ENCODE data around the gene PGC.
"Not testable (repeated sequence)": the region's sequence is repeated elsewhere in the genome, so short reads cannot be mapped to it uniquely, and the experiment has no call there.

Gene PGC

DNA sequence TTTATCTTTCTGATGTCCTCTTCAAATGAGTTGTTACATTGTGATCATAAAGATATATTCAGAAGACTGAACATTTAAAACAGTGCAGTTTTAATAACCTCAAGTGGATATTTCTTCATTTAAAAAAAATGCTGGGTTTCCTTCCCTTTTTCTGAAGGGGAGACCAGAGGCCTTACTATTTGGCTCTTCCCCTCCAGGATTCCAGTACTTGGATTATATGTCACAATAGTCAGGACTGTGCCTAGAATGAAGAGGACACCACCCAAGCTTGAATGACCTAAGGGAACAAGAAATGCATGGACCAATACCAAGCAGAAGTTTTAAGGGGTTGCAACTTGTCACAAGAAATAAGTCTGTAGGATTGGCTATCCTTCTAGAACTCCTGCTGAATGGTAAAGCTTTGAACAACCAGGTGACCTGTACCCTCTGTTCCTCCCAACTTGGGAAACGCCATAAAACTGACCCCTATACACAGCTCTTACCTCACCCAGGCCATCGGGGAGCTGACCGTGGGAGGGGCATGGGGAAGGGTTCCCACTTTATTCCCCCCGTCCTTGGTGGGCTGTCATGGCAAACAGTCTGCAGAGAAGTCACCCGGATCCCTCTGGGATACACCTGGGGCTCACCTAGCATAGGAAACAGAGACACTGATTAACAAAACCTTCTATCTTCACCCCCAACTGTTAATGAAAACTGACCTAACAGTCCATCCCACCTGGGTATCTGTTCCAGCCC, 30.5 kb upstream of the PGC start:
- DNase-seq, result no peak

DNA sequence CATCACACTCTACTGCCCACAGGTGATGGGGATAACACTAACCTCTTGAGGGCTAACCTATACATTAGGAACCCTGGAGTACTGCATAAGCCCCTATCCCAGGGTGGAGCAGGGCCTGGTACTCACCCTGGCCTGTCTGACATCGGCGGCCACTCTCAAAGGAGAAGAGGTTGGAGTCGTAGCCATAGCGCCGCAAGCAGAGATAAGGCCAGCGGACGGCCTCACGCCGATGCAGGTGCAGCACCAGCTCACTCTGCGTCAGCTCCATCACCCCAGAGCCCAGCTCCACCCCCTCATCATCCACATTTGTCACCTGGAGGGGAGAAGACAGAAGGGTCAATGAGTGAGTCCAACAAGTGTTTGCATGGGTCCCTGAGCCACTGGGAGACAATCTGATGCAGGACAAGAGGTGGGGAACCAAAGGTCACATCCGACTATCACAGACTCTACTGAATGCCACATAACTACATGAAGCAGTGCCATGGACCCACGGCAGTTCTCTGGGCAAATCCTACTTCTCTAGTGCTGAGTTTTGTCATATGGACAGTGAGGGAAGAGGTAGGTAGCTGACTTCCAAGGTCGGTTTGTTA, 28.2 kb upstream of the PGC start:
- no peak for DNase-seq

DNA sequence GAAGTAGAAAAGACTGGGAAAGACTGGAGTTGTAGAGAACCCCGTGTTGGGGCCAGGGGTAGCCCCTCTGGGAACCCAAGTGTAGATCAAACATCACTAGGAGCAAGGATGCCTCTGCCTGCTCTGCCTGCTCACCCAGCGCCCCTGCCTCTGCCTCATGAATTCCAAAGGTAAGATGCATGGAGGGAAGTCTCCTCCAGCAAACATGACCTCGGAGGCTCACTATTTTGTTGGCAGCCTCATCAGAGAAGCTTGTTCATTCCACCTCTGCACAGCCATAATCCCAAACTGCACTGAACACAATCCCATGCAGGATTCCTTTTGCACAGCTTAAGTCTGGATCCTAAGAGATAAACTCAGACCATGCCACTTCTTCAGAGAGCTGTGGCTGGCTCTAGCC, 27.6 kb upstream of the PGC start:
- no peak for DNase-seq

DNA sequence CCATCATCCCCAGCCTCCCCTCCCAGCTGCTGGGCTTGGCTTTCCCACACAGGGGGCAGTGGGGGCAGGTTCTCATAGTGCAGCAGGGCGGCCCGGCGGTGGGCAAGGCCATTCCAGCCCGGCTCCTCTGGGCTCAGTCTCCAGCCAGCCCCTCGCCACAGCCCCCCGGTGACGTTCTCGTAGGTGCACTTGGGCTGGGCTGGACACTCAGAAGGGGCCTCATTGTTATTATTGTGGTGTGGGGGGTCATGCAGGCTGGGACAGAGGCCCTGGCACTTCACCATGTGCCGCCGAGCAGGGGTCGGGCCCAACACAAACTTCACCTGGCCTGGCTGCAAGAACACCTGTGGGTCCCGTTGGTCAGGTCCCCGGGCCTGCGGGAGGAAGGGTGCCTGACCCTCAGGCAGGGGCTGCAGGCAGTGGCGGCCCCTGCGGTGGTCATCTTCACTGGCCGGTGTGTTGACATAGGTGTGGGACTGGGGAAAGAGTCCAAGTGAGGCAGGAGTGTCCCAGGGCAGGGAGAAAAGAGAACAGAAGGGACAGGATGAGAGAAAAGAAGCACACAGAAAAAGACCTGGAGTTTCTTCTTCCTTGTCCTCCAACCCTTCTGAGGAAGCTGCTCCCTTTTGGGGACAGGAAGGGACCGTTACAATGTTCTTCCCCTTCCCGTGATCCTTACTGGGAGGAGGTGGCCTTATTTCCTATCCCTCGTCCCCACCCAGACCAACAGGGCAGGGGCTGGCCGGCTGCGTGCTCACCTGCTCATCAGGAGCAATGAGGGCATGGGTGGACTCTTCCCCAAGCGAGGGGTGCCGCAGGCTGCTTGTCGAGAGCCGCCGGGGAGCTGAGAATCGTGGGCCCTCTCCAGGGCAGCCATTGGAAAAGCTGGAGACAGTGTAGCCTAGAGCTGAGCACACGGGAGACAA, 24.1 kb upstream of the PGC start:
- no peak for DNase-seq

DNA sequence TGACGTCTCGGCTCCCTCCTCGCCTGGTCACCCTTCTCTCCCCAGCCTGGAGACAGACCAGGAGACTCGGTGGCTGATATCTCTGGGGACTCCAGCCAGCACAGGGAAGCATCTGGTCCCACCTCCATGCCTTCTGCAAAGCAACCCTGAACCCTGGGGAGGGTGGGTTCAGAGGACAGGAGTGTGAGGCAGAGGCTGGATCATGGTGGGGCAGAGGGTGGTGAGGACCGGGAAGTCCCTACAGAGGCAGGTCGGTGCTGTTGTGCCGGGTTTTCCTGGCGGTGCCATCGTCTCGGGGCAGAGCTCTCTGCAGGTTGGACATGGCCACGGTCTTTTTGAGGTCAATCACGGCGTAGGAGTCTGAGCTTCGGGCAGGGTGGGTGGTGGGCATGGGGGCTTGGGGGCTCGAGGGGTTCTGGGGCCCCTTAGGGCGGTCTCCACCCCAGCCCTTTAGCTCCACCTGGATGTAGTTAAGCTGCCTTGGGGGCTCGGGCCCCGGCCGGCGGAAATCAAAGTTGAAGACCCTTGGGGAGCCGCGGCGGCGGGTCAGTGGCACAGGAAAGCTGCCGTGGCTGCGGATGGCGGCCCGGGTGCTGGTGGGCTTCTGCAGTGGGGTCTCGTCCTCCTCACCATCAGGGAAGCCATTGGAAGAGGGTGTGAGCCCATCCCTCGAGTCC, 23.3 kb upstream of the PGC start:
- DNase-seq, result no peak

DNA sequence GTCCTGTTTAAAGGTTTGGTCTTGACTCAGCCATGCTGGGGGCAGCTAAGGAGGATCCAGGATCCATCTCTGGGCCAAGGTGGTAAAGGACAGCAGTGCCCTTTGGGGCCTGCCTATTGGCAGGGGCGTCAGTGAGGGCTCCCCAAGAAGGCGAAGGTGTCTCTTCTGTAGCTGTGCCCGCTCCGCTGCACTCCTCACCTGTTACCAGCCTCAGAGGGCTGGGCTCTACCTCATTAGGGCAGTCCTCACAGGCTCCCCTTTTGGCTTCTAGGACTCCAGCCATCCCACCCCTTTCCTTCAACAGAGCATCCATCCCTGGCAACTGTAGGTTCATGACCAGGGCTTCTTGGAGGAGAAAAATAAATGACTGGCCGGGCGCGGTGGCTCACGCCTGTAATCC, 22.2 kb upstream of the PGC start:
- DNase-seq, result no peak

DNA sequence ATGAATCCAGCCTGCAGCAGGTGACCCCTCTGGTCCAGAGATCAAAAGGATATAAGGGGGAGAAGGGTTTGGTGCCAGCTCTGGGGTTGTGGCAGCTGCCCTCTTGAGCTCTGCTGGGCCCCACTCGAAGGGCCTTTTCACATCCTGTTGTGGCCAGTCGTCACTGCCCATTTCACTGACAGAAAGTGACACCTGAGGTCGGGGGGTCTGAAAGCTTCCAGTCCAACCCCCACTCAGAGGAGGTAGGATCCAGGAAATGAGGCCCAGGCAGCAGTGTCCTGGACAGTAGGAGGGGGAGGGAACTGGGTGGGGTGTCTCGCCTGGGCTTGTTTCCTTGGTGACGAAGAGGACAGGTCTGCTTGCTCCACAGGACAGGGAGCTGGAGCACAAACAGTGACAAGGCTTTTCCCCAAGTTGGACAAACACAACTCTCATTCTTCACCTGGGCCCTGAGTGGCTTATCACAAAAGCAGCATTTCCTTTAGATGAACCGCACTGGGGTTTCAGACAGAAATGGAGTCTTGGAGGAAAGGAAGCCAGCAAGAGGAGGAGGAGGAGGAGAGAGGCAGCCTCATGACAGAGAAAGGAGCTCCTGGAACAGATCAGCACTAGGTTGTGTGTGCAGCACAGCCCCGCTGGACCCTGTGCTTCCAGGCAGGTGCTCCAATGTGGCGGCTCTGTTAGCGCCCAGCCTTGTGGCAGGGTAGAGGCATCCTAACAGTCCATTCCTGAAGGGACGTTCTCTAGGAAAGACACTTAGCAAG, 21.5 kb upstream of the PGC start:
- no peak for DNase-seq

DNA sequence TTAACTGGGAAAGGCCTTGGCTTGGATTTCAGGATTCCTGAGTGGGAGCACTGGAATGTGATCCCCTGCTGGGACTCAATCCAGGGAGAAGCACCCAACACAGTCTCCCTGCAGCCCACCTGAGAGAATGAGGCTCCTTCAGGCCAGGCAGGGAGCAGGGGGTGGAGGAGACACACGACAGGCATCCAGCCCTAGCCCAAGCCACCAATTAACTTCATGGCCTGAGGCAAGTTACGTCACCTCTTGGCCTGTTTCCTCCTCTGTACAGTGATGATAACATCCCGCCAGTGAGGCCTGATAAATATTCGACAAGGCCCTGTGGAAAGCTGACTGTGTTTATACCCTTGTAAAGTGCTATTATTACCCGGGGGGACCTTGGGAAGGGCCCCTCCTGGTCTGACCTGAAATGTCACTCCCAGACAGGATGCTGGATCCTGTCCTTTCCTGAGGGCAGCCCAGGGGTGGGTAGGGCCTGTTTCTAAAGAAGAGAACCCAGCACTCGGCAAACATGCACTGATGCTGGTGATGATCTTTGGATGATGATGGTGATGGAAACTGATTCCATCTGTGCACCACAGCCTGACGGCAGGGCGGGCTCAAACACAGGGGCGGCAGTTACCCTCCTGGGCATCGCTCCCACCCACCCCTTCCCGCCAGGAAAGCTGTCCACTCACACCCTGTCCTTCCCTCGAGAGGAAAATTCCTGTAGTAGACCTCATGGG, 20.1 kb upstream of the PGC start:
- no peak for DNase-seq

DNA sequence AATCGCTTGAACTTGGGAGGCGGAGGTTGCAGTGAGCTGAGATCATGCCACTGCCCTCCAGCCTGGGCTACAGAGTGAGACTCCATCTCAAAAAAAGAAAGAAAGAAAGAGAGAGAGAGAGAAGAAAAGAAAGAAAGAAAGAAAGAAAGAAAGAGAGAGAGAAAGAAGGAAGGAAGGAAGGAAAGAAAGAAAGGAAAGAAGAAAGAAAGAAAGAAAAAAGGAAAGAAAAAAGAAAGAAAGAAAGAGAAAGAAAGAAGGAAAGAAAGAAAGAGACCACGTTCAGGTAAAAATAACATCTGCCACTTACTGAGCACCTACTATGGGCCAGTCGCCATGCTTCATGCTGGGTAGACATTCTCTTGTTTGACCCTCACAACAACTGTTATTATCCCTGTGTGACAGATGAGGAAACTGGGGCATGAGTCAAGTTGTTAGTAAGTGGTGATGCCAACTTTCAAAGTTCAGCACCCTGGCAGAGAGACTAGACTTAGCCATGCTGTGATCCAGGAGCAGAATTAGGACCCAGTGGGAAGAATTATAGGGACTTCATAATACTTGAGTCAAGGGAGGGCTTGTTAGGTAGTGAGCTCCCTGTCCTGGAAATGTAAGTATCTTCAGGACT, 19.0 kb upstream of the PGC start:
- not testable (repeated sequence) for DNase-seq

DNA sequence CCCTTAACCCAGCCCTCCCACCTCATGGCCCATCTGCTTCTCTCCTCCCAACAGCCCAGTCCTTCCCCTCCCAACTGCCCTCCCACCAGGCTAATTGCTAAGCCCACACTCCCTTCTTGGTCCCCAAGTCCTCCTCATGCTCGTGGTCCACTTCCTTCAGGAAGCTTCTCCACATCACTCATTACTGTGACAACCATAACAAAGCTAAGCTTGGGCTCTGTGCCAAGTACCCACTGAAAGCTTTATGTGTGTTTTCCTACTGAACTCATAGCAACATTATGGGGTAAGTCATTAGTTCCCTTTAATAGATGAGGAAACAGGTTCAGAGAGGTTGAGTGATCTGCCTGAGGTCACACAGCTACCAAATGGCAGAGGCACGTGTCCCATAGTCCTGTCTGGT, 16.3 kb upstream of the PGC start:
- no peak for DNase-seq

DNA sequence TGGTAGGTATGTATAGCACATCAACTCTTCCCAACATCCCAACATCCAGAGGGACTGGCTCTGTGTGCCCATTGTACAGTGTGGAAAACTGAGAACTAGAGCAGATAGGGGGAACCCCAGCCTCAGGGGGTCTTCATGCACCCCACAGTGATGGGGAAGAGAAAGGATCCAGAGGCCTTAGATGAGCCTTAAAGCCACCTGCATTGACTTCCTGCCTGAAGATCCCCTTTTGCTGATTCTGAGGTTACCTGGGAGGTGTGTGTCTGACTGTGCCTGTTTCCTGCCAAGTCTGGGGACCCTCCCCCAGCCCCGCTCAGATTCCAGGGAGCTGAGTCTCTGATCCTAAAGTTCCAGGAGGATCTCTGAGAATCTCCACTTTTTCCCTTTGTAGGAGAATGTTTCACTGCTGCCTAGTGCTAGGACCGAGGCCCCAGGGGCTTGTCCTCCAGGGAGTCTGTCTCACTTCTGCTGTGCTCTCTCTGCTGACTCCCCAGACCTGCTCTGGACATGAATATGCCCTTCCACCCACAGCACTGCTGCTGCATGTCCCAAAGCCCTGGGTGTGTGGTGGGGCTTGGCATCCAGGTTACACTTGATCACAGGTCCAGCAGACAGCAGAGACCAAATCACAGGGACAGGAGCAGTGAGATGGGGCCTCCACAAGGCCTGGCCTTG, 12.8 kb upstream of the PGC start:
- DNase-seq, result no peak

DNA sequence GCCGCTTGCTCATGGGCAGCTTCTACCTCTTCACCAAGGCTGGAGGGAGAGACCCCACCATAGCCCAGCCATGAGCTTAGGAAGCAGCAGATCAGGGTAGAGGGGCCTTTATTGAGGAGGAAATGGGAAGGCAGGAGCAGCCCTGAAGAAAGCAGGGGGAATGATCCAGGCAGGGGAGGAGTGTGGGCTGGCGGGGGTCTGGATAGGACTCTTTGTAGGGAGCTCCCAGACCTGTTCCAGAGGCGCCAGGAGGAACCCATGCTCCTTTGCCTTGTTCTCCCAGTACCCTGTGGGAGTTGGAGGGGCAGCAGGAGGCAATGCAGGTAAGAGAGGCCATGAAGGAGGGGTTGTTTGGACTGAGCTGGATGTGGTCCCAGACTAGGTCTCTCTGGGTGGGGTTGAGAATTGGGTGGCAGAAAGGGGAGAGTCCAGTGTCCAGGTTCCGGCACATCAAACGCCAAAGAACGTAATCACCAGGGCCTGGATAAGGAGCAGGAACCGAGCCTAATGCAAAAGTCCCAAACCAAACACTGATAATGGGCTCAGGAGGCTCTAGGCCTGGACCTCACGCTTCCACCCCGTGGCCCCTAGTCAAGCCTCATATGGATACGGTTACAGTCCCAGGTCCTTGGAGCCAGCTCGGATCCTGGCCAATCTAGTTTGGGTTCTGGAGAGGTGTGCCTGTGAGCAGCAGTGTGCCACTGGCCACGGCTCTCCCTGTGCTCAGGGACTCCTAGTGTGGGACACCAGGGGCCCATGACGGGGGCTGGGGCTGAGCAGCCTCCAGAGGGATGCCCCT, 12.1 kb upstream of the PGC start:
- no peak for DNase-seq

DNA sequence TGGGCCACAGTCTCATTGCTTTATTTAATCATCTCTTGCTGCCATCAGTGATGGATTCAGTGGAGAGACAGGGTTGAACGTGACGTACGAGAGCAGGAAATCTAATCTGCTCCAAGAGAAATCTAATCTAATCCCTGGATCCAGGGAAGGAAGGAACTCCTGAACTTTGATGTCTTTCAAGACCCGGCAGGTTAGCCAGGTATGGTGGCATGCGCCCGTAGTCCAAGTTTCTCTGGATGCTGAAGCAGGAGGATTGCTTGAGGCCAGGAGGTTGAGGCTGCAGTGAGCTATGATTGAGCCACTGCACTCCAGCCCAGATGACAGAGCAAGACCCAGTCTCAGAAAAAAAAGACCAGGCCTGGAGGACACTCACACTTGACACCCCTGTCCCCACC, 11.4 kb upstream of the PGC start:
- no peak for DNase-seq

DNA sequence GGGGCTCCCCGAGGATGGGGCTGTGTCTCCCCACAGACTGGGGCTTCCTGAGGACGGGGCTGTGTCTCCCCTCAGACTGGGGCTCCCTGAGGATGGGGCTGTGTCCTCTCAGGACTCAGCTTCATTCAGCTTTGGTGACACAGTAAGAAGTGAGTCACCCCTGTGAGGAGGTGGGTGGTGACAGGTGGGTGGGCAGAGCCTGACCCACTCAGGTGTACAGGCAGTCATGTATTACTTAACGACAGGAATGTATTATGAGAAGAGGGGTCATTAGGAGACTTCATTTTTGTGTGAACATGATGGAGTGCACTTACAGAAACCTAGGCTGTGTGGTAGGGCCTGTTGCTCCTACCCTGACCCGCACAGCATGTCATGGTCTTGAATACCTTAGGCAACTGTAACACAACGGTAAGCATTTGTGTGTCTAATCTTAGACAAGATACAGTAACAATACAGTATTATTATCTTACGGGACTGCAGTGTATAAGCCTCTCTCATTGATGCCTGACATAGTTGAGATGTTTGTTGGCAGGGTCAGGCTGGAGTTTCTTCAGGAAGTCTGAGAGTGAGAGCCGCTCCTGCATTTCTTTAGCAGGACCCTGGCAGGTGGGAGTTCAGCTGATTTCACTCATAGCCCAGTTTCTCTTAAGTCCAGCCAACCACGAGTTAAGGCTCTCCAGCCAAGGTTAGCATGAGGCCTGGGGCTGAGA, 10.9 kb upstream of the PGC start:
- no peak for DNase-seq

DNA sequence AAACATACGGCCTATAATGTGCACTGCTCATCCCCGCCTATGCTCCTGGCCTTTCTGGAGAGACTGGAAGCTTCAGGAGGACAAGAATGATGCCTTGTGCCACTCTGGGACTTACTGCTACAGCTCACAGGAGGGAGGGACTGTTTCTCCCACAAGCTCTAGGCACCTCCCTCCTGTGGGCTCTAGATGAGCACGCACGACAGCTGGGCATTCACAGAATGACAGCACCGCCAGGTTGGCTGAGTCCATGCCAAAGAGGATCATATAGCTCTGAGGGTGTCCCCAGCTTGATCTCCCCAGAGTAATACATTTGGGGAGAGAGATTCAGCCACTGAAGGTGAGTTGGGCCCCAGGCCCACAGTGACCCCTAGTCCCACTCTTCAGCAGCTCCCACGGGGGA, 10.1 kb upstream of the PGC start:
- DNase-seq, result no peak

DNA sequence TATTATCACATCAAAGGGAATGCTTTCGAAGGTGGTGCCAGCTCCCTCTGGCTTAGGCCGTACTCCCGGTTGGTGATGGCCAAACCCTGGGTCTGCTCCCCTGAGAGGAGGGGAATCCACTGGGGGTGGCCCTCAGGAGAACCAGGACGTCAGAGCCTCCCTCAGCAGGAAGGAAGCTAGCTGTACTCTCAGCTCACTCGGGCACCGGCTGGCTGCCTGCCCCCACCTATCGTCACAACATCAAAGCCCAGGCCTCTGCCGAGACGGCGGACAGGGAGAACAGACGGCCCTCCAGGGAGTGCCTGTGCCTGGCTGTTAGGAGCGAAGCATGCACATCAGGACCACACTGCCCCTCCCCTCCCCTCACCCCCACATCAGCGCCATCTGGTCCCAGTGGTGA, 9.2 kb upstream of the PGC start:
- no peak for DNase-seq

DNA sequence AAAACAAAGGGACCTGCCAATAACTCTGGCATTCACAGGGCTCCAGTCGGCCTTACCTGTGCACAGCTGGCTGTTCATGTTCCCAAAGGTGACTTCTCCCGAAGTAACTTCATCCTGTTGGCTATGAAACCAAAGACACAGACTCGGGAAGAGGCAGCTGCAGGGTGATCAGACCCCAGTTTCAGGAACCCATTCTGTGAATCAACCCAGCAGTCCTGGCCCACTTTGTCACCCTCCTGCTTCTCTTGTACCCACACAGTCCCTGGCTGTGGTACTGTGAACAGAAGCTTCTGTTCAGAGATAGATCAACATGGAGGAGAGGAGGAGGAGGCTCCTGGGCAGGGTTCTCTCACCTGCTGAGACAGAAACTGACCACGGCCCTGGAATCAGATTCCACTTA, 8.7 kb upstream of the PGC start:
- DNase-seq, result no peak

DNA sequence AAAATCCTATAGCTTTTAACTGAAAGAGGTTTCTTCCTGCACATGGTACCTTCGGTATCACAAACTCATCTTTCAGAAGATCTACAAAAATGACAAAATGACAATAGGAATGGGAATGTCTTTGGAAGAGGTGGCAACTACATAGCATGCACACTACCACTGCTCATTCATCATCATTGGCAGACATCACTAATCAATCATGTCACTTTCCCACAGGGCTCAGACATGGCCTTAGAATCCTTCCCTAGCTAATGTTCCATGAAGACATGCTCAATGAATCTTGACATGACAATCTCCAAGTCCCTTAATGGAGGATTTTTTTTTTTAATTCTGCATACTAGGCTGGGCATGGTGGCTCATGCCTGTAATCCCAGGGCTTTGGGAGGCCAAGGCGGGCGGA, 3.2 kb upstream of the PGC start:
- DNase-seq, result no peak
